ENCODE data around the gene ADCYAP1R1.

- TF ChIP-seq TAF1 (IDR thresholded peaks at IDR 0.05; ENCODE audit: low read depth, low read length) (no peak), POLR2AphosphoS5 (IDR thresholded peaks at IDR 0.05; ENCODE audit: low read depth, low read length) (no peak)
Measured at GRCh38 chr7:31051598-31052486, at the start of gene ADCYAP1R1.
